A673 (cell line): Measurements from ENCODE around the gene RASGEF1C. TPM values are rescaled to one million over a fixed set of nuclear protein-coding genes. Genes with fewer than 3 reads are reported as not detected.

Source experiments
- BruUV-seq: library from RNA; stranded (reverse); fragments of 400-500 nt; replicated peaks from 2 replicates; lab custom pipeline; 2021; lab: Mats Ljungman, UMichigan
- CTCF ChIA-PET: fragments of 300-600 bp; sonication (Branson Sonifier 250); formaldehyde crosslinking; loops from one replicate; lab custom pipeline; 2022; ENCODE audit warnings: antibody characterized with exemption; lab: Charles Lee
- POLR2A ChIA-PET: fragments of 300-600 bp; sonication (Branson Sonifier 250); formaldehyde crosslinking; loops from one replicate; lab custom pipeline; 2022; ENCODE audit warnings: antibody characterized with exemption; ENCODE audit not compliant: low non-redundant PET; lab: Charles Lee
- DNase-seq: peaks from one replicate; pipeline ENCODE4 v3.0.0-alpha.2; 2015; ENCODE audit warnings: low spot score
- H3K27ac ChIP-seq: fragments of 200-600 bp; sonication (generic); 2 replicates; pipeline ENCODE4 v1.5.1; 2016; ENCODE audit warnings: mixed run types, low read depth, mild to moderate bottlenecking, mixed read lengths, antibody characterized with exemption, low read length; ENCODE audit not compliant: poor library complexity, severe bottlenecking
- H3K27me3 ChIP-seq: fragments of 200-600 bp; sonication (generic); replicated peaks from 2 replicates; pipeline ENCODE4 v1.6.1; 2017; ENCODE audit warnings: mixed run types, low read depth, mild to moderate bottlenecking, mixed read lengths, antibody characterized with exemption, low read length; ENCODE audit not compliant: insufficient read depth, poor library complexity
- H3K36me3 ChIP-seq: fragments of 200-600 bp; sonication (generic); 2 replicates; pipeline ENCODE4 v1.6.1; 2016; ENCODE audit warnings: mixed run types, mild to moderate bottlenecking, mixed read lengths, antibody characterized with exemption, low read length; ENCODE audit not compliant: insufficient read depth, poor library complexity, severe bottlenecking
- H3K4me1 ChIP-seq: fragments of 200-600 bp; sonication (generic); 2 replicates; pipeline ENCODE4 v1.6.1; 2017; ENCODE audit warnings: mixed run types, mild to moderate bottlenecking, mixed read lengths, antibody characterized with exemption, low read length; ENCODE audit not compliant: insufficient read depth, poor library complexity, severe bottlenecking
- H3K4me3 ChIP-seq: fragments of 200-600 bp; sonication (generic); 2 replicates; pipeline ENCODE4 v1.5.1; 2016; ENCODE audit warnings: low read depth, mixed run types, mild to moderate bottlenecking, mixed read lengths, low read length; ENCODE audit not compliant: poor library complexity, severe bottlenecking
- H3K9me3 ChIP-seq: fragments of 200-600 bp; sonication (generic); 2 replicates; pipeline ENCODE4 v1.6.1; 2016; ENCODE audit warnings: mixed run types, low read depth, mild to moderate bottlenecking, mixed read lengths, antibody characterized with exemption, low read length; ENCODE audit not compliant: poor library complexity, severe bottlenecking
- CTCF ChIP-seq: fragments of 300-800, 200-600 bp; sonication (generic); conservative IDR thresholded peaks from 2 replicates; pipeline ENCODE4 v1.5.1; 2017; ENCODE audit warnings: low read depth, mild to moderate bottlenecking, antibody characterized with exemption, low read length, moderate library complexity, mixed read lengths
- EZH2 ChIP-seq: fragments of 200-600 bp; sonication (generic); IDR thresholded peaks from 2 replicates; pipeline ENCODE4 v1.6.1; 2017; ENCODE audit warnings: borderline replicate concordance, low read depth, mild to moderate bottlenecking, mixed read lengths, antibody characterized with exemption, low read length; ENCODE audit not compliant: poor library complexity, severe bottlenecking
- intact Hi-C: fragments of 100-400 bp; cut with micrococcal nuclease; formaldehyde crosslinking; loops from one replicate; pipeline ENCODE4 v1.10.0; 2022; ENCODE audit not compliant: unreplicated experiment
- total RNA-seq: library from RNA; stranded (reverse); gene quantifications from 2 replicates; pipeline ENCODE4 v1.2.3, GENCODE V29; 2021

RASGEF1C gene
- total RNA-seq, 1 experiment from 2014 or later: not detected

GRCh38 chr5:180205916-180206315 lies 3.1 kb downstream of the RASGEF1C start:
- no peak overlapping the region for H3K4me3 ChIP-seq
- no peak for DNase-seq
- H3K36me3 ChIP-seq: no peaks in the 10 kb centered on the region
- H3K4me1 ChIP-seq: peaks cover 5% of the 10 kb centered on the region
- CTCF ChIA-PET: no interaction called here
- no peaks in the 10 kb centered on the region for H3K9me3 ChIP-seq
- H3K27me3 ChIP-seq: no peaks in the 10 kb centered on the region
- no peak overlapping the region for H3K27ac ChIP-seq
- BruUV-seq: no TSS peak
- intact Hi-C loops: no loop called here
- POLR2A ChIA-PET: no interaction called here
- TF ChIP-seq EZH2: no peak
- TF ChIP-seq CTCF: no peak

- no peak for DNase-seq
- ChIA-PET CTCF (no interaction called here), POLR2A (no interaction called here)
- TF ChIP-seq EZH2: no peak
- TF ChIP-seq CTCF: no peak
- no TSS peak for BruUV-seq
- no peak overlapping the region for H3K27ac ChIP-seq
- H3K9me3 ChIP-seq: no peaks in the 10 kb centered on the region
- no peaks in the 10 kb centered on the region for H3K36me3 ChIP-seq
- no peaks in the 10 kb centered on the region for H3K27me3 ChIP-seq
- intact Hi-C loops: loop anchor here (5.0 kb wide), 1 partner anchor 268 kb away; no protein-coding TSS in a partner anchor
- no peak overlapping the region for H3K4me3 ChIP-seq
- H3K4me1 ChIP-seq: peaks cover 5% of the 10 kb centered on the region
These were observed 4.7 kb downstream of the RASGEF1C start for GRCh38 chr5:180204276-180204819.

- H3K36me3 ChIP-seq: no peaks in the 10 kb centered on the region
- no peaks in the 10 kb centered on the region for H3K9me3 ChIP-seq
- ChIA-PET CTCF (no interaction called here), POLR2A (no interaction called here)
- H3K4me1 ChIP-seq: peaks cover under 1% of the 10 kb centered on the region
- no peak overlapping the region for H3K4me3 ChIP-seq
- TF ChIP-seq EZH2: no peak
- no peak for TF ChIP-seq CTCF
- intact Hi-C loops: loop anchor here (5.0 kb wide), 1 partner anchor 269 kb away; no protein-coding TSS in a partner anchor
- no TSS peak for BruUV-seq
- no peak overlapping the region for H3K27ac ChIP-seq
- DNase-seq: no peak
- H3K27me3 ChIP-seq: no peaks in the 10 kb centered on the region
These were observed 6.0 kb downstream of the RASGEF1C start for GRCh38 chr5:180202939-180203573.
